Measurements from ENCODE around the gene PHLDB1.

DNA sequence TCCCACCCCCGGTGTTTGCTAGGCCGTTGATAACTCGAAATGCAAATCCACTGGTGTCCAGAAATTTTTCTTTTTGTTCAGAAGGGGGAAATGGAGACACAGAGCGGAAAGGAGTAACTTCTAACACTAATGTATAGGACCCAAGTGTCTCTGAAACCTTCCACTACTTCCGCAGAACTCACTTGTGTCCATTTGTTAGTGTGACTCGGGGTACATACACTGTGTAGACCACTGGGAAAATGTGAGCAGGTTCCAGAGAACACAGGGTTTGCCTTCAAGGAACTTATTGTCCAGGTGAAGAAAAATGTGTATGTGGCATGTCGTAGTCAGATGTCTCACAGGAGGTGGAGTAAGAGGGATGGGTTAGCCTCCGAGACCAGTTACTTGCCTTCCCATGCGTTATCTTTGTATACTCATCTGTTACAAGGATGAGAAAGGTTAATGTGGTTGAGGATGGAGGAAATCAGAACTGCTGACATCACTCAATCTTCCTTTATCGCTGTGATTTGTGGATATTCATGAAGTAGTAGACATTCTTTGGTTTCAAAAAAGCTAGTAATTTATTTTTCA is 34.3 kb upstream of the PHLDB1 start:
- TF ChIP-seq CTCF (optimal IDR thresholded peaks at IDR 0.05 in 1 of 3, IDR thresholded peaks at IDR 0.05 in 1 of 3, conservative IDR thresholded peaks at IDR 0.05 in 1 of 3; ENCODE audit: extremely low read depth in 1 of 3, insufficient read depth in 2 of 3, low read length in 3 of 3) (no peak), EZH2 (IDR thresholded peaks at IDR 0.05; ENCODE audit: low read length) (no peak)

Measured in keratinocyte (primary cell).